DND-41 (cell line): ENCODE measurements around the gene ANKRD11.

Experiments
- CTCF ChIP-seq: IDR thresholded peaks from 2 replicates; pipeline ENCODE4 v1.5.1; 2012; ENCODE audit warnings: borderline replicate concordance, low read length, moderate library complexity, mild to moderate bottlenecking; ENCODE audit not compliant: poor library complexity, severe bottlenecking; ENCODE audit errors: extremely low read depth
- EZH2 ChIP-seq: IDR thresholded peaks from 3 replicates; pipeline ENCODE4 v1.6.1; 2012; ENCODE audit warnings: borderline replicate concordance, low read depth, mild to moderate bottlenecking, moderate library complexity, low read length, inconsistent platforms; ENCODE audit not compliant: severe bottlenecking

DNA sequence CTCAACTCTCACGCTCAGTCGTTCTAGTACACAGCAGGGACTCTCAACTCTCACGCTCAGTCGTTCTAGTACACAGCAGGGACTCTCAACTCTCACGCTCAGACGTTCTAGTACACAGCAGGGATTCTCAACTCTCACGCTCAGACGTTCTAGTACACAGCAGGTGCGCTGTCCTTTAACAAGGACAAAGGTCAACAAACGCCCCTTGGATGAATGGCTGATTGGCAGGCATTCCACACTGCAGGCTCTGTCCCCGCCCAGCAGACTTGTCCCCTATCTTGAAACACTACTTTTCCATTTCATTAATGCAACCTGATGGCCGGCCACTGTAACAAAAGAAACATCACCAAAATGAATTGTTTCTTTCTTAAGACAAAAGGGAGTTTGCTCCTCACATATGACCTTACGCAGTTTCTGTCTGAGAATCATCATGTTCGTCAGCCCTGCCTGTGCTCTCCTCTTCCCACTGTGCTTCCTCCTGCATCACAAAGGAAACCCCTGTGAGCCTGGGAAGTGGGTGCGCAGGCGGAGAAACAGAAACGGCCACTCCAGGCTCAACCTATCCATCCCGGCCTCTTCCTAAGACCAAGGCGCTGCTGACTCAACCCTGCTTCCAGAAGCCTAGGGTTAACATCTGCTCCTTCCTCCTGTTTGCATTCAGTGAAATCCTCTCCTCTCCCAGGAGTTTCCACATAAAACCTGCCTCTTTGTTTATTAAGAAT is 59.8 kb downstream of the ANKRD11 start:
- no peak for TF ChIP-seq CTCF
- no peak for TF ChIP-seq EZH2
